Nephron (organoid): ENCODE measurements around the gene MYZAP.

ENCODE experiments used
- H3K27ac Mint-ChIP-seq, 3 experiments: 2 replicates each; pipeline ENCODE4 v1.8.0; 2020; ENCODE audit warnings: mixed read lengths in 3 of 3, mild to moderate bottlenecking in 2 of 3, moderate library complexity in 1 of 3
- H3K27me3 Mint-ChIP-seq: 2 replicates; pipeline ENCODE4 v1.8.0; 2021; ENCODE audit warnings: low read depth, mild to moderate bottlenecking, moderate library complexity, mixed read lengths
- H3K36me3 Mint-ChIP-seq: 2 replicates; pipeline ENCODE4 v1.8.0; 2020; ENCODE audit warnings: low read depth, mixed read lengths
- H3K4me1 Mint-ChIP-seq: 2 replicates; pipeline ENCODE4 v1.8.0; 2020; ENCODE audit warnings: mixed read lengths
- H3K4me3 Mint-ChIP-seq, 3 experiments: 2 replicates each; pipeline ENCODE4 v1.8.0; 2020; ENCODE audit warnings: mild to moderate bottlenecking in 3 of 3, mixed read lengths in 3 of 3, moderate library complexity in 2 of 3
- H3K9me3 Mint-ChIP-seq: 2 replicates; pipeline ENCODE4 v1.8.0; 2020; ENCODE audit warnings: mixed read lengths
- TF ChIP-seq, protein P1 (sequence below), 3 experiments: fragments of 200-600 bp; sonication (generic); IDR thresholded peaks; one replicate each; pipeline ENCODE4 v1.5.0; 2021; ENCODE audit warnings: antibody characterized with exemption in 3 of 3; ENCODE audit not compliant: unreplicated experiment in 3 of 3

MYZAP gene

GRCh38 chr15:57667171-57667849 is 75.6 kb downstream of the MYZAP start:
- Mint-ChIP-seq H3K4me1 (peaks cover 36% of the 10 kb centered on the region), H3K27me3 (peaks cover 4% of the 10 kb centered on the region), H3K4me3 (peak overlapping the region; percentile 32 to 61 (median 38)), H3K9me3 (no peaks in the 10 kb centered on the region), H3K36me3 (peaks cover 4% of the 10 kb centered on the region), H3K27ac (peak overlapping the region; percentile 90 to 98 (median 96))
- TF ChIP-seq, protein P1, sequence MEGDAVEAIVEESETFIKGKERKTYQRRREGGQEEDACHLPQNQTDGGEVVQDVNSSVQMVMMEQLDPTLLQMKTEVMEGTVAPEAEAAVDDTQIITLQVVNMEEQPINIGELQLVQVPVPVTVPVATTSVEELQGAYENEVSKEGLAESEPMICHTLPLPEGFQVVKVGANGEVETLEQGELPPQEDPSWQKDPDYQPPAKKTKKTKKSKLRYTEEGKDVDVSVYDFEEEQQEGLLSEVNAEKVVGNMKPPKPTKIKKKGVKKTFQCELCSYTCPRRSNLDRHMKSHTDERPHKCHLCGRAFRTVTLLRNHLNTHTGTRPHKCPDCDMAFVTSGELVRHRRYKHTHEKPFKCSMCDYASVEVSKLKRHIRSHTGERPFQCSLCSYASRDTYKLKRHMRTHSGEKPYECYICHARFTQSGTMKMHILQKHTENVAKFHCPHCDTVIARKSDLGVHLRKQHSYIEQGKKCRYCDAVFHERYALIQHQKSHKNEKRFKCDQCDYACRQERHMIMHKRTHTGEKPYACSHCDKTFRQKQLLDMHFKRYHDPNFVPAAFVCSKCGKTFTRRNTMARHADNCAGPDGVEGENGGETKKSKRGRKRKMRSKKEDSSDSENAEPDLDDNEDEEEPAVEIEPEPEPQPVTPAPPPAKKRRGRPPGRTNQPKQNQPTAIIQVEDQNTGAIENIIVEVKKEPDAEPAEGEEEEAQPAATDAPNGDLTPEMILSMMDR (IDR thresholded peaks at IDR 0.05; ENCODE audit: unreplicated experiment in 3 of 3), result peak; percentile 44 to 61 (median 51)

DNA sequence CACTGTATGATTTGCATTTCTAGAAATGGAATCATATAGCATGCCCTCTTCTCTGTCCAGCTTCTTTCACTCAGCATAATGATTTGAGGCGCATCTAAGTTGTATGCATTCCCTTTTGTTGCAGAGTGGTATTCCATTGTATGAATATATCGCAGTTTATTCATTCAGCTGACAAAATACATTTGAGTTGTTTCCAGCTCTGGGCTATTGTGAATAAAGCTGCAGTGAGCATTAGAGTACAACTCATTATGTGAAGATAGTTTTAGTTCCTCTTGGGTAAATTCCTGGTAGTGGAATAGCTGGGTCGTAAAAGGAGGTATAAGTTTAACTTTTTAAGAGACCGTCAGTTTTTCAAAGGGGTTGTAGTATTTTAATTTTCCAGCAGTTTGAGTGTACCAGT is 76.3 kb downstream of the MYZAP start:
- TF ChIP-seq, protein P1 (IDR thresholded peaks at IDR 0.05; ENCODE audit: unreplicated experiment in 3 of 3), result no peak
- Mint-ChIP-seq H3K36me3 (peaks cover 4% of the 10 kb centered on the region), H3K4me1 (peaks cover 28% of the 10 kb centered on the region), H3K27me3 (peaks cover 4% of the 10 kb centered on the region), H3K9me3 (no peaks in the 10 kb centered on the region), H3K4me3 (peak overlapping the region; percentile 15 to 40 (median 29)), H3K27ac (peak overlapping the region; percentile 90 to 98 (median 96))

GRCh38 chr15:57671636-57672035 is 79.9 kb downstream of the MYZAP start:
- TF ChIP-seq, protein P1 (IDR thresholded peaks at IDR 0.05; ENCODE audit: unreplicated experiment in 3 of 3), result no peak

GRCh38 chr15:57675481-57676181 is 83.9 kb downstream of the MYZAP start:
- Mint-ChIP-seq H3K36me3 (peaks cover 4% of the 10 kb centered on the region), H3K9me3 (no peaks in the 10 kb centered on the region), H3K4me3 (no peak overlapping the region), H3K4me1 (peaks cover 14% of the 10 kb centered on the region), H3K27ac (peak overlapping the region; percentile 76 to 84 (median 77)), H3K27me3 (no peaks in the 10 kb centered on the region)
- TF ChIP-seq, protein P1 (IDR thresholded peaks at IDR 0.05; ENCODE audit: unreplicated experiment in 3 of 3), result no peak

More at GRCh38 chr15:57671636-57672035, 79.9 kb downstream of the MYZAP start:
- Mint-ChIP-seq H3K4me3 (no peak overlapping the region), H3K9me3 (no peaks in the 10 kb centered on the region), H3K27ac (peak overlapping the region; percentile 89 to 94 (median 89)), H3K36me3 (peaks cover 4% of the 10 kb centered on the region), H3K27me3 (no peaks in the 10 kb centered on the region), H3K4me1 (peaks cover 33% of the 10 kb centered on the region)

- Mint-ChIP-seq H3K27ac (peak overlapping the region; percentile 11 to 77 (median 72)), H3K4me3 (no peak overlapping the region), H3K4me1 (peaks cover 14% of the 10 kb centered on the region)
These were observed 84.9 kb downstream of the MYZAP start for GRCh38 chr15:57676585-57676984.

More at GRCh38 chr15:57676585-57676984, 84.9 kb downstream of the MYZAP start:
- Mint-ChIP-seq H3K27me3 (no peaks in the 10 kb centered on the region), H3K9me3 (no peaks in the 10 kb centered on the region), H3K36me3 (peaks cover 4% of the 10 kb centered on the region)
- TF ChIP-seq, protein P1 (IDR thresholded peaks at IDR 0.05; ENCODE audit: unreplicated experiment in 3 of 3), result no peak
